HT1080 (cell line): Measurements from ENCODE around the gene BEX4. TPM values are rescaled to one million over a fixed set of nuclear protein-coding genes. Genes with fewer than 3 reads are reported as not detected.

Source experiments
- DNase-seq: peaks from one replicate; pipeline ENCODE4 v3.0.0-alpha.2; 2015; ENCODE audit warnings: low read depth
- total RNA-seq: library from RNA; depleted of rRNA; stranded (reverse); fragments of >200 nt; shearing (Covaris generic); gene quantifications from 2 replicates; pipeline ENCODE4 v1.2.3, GENCODE V29; 2014; rRNA removed

Gene BEX4
- total RNA-seq, 1 experiment from 2014 or later, result not detected

DNA sequence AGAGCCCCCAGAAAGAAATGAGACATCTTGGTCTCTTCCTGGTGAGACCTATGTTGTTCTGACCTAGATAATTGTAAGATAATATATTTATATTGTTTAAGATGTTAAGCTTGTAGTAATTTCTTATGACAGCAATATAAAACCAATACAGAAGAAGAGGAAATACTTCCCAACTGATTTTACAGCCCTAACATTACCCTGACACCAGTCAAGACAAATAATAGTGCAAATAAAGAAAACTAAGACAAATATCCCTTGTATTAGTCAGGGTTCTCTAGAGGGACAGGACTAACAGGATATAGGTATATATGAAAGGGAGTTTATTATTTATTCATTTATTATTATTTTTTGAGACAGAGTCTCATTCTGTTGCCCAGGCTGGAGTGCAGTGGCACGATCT is 21.4 kb downstream of the BEX4 start:
- DNase-seq, result no peak

DNA sequence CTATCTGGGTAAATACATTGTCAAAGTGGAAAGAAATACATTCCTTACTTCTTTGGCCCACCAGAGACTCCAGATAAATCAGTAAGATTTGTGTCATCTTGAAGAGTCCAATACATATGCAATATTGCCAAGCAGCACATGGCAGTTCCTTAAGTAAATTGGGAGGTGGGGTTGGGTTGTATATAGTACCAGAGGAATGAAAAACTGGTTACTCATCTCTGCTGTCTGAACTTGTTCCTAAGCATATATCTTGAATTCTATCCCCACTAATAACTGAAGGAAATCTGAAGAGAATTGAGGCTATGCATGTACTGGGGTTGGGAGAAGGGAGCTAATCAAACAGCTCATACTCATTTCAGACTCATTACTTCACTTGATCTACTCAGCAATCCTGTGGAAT is 25.2 kb downstream of the BEX4 start:
- no peak for DNase-seq

DNA sequence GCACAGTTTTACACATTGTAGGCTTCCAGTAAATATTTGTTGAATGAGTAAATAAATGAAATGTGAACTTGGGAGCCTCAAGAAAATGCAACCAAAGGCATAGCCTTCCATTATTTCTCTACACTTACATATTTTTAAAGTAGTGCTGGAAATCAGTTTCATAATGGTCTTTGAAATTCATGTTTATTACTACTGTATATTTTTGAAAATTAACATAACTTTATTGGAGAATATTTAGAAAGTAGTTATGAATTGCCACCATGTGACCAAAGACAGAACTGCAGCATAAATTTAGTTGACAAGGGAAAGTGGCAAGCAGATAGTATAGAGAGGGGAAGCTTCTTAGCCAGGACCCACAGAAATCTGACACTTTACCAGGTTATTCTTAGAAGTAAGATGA is 33.6 kb downstream of the BEX4 start:
- DNase-seq, result no peak

DNA sequence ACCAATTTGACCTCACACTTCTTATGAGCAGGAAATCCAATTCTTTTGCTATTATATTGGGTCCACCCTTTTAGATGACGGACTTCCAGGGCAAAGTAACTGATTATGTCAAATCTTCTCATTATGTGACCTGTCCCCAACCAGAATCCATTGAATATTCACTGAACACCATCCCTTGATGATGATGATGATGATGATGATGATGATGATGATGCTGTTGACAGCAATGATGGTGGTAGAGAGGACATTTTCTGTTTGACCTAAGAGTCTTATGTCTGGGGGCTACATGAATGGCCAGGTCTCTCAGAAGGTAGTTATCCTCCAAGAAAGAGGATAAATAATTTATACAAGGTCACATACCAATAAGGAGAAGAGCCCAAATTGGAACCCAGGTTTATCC is 34.9 kb downstream of the BEX4 start:
- no peak for DNase-seq

DNA sequence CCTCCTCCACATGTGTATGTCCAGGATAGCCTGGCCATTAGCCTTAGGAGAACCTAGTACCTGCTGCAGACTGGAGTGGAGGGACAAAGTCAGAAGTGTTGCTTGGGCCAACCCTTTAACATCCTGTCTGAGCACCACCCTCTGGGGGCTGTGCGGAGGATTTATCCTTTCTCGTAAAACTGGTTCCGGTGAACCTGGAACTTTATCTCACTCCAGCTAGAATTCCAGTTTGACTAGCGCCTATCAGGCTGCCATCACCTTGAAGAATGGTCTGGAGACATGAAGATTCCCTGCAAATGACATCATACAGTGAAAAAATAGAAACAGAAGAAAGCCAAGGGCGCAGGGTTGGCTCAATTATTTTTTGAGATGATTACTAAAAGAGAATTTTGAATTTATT is 36.1 kb downstream of the BEX4 start:
- DNase-seq, result no peak

DNA sequence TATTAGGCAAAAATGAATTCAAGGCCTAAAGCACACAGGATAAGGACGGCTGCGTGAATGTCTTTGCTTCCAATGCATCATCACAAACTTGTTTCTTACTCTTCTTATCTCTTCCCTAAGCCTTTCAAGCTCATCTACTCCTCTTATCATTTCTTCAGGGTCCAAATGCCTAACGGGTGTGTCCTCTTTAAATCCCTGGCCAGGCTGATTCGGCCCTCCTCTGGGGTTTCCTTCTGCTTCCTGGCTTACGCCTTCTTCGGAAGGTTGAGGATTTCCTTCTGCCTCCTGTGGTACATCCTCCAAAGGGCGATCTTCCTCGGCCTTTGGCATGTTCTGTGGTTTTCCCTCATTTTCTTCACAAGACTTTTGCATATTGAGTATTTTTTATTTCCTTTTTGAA is 38.7 kb downstream of the BEX4 start:
- no peak for DNase-seq

DNA sequence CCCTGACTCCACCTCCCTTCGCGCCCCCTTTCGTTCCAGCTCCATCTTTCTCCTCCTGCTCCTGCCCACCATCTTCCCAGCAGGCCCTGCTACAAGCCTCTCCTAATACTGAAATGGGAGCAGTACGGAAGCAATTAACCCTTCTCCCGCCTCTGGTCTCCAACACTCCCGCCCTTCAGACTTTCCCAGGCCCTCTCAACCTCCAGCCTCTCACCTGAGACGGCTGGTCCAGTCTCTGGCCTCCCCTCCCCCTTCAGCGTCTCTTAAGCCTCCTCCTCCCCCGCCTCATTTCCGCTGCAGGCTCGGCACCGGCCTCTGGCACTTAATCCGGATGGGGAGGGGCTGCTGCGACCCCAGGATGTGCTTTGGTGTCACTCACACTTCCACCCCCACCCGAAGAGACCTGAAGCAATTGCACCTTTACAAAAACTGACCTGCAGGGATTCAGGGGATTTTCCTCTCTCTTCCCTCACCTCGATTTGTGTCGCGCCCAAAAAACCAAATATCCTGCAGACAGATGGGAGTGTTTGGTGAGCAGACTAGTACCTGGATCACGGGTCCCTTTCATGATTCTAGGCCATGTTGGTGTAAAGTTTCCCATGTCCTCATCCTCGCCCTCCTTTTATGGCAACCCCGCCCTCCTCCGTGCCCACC is 39.4 kb downstream of the BEX4 start:
- DNase-seq, result peak; percentile 51

DNA sequence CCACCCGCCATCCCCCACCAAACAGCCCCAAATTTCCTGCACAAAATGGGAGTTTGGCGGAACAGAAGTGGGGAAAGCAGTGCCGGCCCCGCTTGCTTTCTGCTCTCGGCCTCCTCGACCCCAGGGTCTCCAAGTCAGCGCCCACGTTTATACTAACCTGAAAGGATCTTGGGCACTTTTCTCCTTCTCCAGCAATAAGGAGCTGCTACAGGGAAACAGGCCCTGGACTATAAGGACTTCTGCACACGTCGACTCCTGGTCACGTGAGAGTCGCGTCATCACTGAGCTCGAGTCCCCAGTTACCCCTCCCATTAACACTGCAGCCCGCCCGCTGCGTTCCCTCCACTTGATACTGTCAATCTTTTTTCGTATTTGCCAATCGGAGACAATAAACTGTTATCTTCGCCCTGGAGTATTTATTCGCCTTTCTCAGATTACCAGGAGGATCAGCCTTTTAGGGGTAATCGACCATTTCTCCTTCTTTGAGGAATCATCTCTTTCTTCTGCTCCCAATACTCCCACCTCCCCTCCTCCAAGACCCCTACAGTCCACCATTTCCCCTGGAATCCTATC is 40.1 kb downstream of the BEX4 start, which contains the start of gene TCEAL8:
TCEAL8 (minus strand) TSS at position 235 of the 573 bp plus-strand sequence. CDS start 1,176 bp downstream, outside the sequence.
- DNase-seq, result peak; percentile 70

DNA sequence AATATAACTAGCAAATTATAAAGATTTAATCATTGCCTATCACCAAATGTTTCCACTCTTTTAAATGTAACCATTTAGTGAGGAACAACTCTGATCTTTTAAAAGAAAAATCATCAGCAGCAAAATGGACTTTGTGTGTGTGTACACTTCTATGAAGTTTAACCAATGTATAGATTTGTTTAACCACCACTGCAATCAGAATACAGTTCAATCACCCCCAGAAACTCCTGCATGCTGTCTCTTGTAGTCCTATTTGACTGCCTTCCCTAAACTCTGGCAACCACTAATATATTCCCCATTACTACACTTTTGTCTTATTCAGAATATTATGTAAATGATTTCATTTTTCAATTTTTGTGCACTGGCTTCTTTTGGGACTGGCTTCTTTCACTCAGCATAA is 41.7 kb downstream of the BEX4 start:
- DNase-seq, result no peak

DNA sequence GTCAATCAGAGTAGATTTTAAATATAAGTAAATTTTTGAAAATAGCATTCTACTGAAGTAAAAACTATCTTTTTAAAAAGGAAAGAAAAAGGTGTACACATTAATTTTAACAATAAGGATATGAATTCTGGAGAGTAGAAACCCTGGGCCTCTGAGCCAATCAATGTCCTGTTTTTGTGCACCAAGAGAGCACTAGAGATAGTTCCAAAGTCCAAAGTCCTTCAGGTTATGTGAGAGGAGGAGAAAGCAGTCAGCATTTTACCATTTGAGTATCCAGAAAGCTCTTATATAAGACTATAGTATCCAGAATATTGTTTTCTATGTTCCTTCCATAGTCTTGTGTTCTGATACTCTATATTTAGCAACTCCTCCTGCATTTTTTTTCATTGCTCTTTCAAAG is 43.4 kb downstream of the BEX4 start:
- DNase-seq, result no peak

Other genes with a start within 250 kb of the BEX4 start
- gene BEX1, start 150.9 kb upstream of the BEX4 start, total RNA-seq, result 112 and 123 TPM in 2 replicates
- gene NXF3, start 122.0 kb upstream of the BEX4 start, total RNA-seq, result 0.85 and 1.1 TPM in 2 replicates
- gene TCEAL8, start 40.0 kb downstream of the BEX4 start, total RNA-seq, result 46.8 and 48.9 TPM in 2 replicates
- not detected in 2 replicates for gene TCEAL5, start 61.6 kb downstream of the BEX4 start, total RNA-seq
- gene BEX2, start 95.9 kb downstream of the BEX4 start, total RNA-seq, result 2.0 and 2.9 TPM in 2 replicates
- gene TCEAL7, start 115.1 kb downstream of the BEX4 start, total RNA-seq, result not detected in 2 replicates
- 40.8 and 43.8 TPM in 2 replicates for gene TCEAL9, start 141.4 kb downstream of the BEX4 start, total RNA-seq
- gene BEX3, start 161.4 kb downstream of the BEX4 start, total RNA-seq, result 198 and 210 TPM in 2 replicates